Ishikawa (cell line): ENCODE results near the gene TMEM266.

Experiments used
- CEBPB ChIP-seq: IDR thresholded peaks from 2 replicates; pipeline ENCODE4 v1.6.1; 2012
- CREB1 ChIP-seq: IDR thresholded peaks from 2 replicates; pipeline ENCODE4 v1.6.1; 2012; ENCODE audit warnings: low read depth
- EGR1 ChIP-seq: IDR thresholded peaks from 2 replicates; pipeline ENCODE4 v1.6.1; 2012
- NFIC ChIP-seq: IDR thresholded peaks from 2 replicates; pipeline ENCODE4 v1.6.1; 2012
- RAD21 ChIP-seq: IDR thresholded peaks from 2 replicates; pipeline ENCODE4 v1.6.1; 2012; ENCODE audit warnings: low read depth
- TAF1 ChIP-seq: IDR thresholded peaks from 2 replicates; pipeline ENCODE4 v1.6.1; 2012; ENCODE audit warnings: low read depth, mild to moderate bottlenecking
- TCF12 ChIP-seq: IDR thresholded peaks from 2 replicates; pipeline ENCODE4 v1.6.1; 2012; ENCODE audit warnings: low read depth
- TEAD4 ChIP-seq: IDR thresholded peaks from 2 replicates; pipeline ENCODE4 v1.6.1; 2012
- USF1 ChIP-seq: IDR thresholded peaks from 2 replicates; pipeline ENCODE4 v1.6.1; 2012
- YY1 ChIP-seq: IDR thresholded peaks from 2 replicates; pipeline ENCODE4 v1.6.1; 2012; ENCODE audit warnings: low read depth
- TF ChIP-seq, protein P1 (sequence below): IDR thresholded peaks from 2 replicates; pipeline ENCODE4 v1.6.1; 2012; ENCODE audit warnings: low read depth, mild to moderate bottlenecking
- TF ChIP-seq, protein P2 (sequence below): IDR thresholded peaks from 2 replicates; pipeline ENCODE4 v1.6.1; 2012

DNA sequence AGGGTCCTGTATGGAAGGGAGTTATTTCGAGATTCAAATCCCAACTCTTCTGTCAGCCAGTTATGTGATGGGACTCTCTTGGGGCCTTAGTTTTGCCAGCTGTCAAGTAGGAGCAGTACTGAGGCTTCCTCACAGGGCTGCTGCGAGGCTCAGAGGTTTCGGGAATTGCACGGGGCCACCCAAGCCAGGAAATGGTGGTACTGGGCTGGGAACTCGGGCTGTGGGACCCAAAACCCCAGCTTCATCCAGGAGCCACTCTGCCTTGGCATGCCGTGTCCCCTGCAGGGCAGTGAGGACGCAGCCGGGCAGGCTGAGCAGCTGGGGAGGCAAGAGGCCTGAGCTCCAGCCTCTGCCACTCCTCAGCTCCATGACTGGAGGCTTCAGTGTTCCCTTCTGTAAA lies 132.9 kb downstream of the TMEM266 start:
- TF ChIP-seq, protein P1, sequence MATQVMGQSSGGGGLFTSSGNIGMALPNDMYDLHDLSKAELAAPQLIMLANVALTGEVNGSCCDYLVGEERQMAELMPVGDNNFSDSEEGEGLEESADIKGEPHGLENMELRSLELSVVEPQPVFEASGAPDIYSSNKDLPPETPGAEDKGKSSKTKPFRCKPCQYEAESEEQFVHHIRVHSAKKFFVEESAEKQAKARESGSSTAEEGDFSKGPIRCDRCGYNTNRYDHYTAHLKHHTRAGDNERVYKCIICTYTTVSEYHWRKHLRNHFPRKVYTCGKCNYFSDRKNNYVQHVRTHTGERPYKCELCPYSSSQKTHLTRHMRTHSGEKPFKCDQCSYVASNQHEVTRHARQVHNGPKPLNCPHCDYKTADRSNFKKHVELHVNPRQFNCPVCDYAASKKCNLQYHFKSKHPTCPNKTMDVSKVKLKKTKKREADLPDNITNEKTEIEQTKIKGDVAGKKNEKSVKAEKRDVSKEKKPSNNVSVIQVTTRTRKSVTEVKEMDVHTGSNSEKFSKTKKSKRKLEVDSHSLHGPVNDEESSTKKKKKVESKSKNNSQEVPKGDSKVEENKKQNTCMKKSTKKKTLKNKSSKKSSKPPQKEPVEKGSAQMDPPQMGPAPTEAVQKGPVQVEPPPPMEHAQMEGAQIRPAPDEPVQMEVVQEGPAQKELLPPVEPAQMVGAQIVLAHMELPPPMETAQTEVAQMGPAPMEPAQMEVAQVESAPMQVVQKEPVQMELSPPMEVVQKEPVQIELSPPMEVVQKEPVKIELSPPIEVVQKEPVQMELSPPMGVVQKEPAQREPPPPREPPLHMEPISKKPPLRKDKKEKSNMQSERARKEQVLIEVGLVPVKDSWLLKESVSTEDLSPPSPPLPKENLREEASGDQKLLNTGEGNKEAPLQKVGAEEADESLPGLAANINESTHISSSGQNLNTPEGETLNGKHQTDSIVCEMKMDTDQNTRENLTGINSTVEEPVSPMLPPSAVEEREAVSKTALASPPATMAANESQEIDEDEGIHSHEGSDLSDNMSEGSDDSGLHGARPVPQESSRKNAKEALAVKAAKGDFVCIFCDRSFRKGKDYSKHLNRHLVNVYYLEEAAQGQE: no peak
- TF ChIP-seq CREB1 (no peak), RAD21 (no peak), EGR1 (no peak), YY1 (no peak), TEAD4 (no peak), USF1 (no peak), TCF12 (no peak), CEBPB (no peak), NFIC (no peak), TAF1 (no peak)
- TF ChIP-seq, protein P2, sequence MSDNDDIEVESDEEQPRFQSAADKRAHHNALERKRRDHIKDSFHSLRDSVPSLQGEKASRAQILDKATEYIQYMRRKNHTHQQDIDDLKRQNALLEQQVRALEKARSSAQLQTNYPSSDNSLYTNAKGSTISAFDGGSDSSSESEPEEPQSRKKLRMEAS: no peak
